Measurements from ENCODE around the gene TNFAIP8L2. TPM values are rescaled to one million over a fixed set of nuclear protein-coding genes. Genes with fewer than 3 reads are reported as not detected.

TNFAIP8L2 gene
- total RNA-seq, 4 donors from 2014 or later, result 1.0 to 27.1 (median 3.1) TPM

Other genes with a start within 250 kb of the TNFAIP8L2 start
- 10 to 100 TPM; 21.8 to 63.2 (median 54.4) TPM for gene SETDB1, start 230.3 kb upstream of the TNFAIP8L2 start, total RNA-seq
- 100 to 1,000 TPM in 3 of 4 donors, 10 to 100 TPM in 1; 74.9 to 191 (median 147) TPM for gene CERS2, start 181.8 kb upstream of the TNFAIP8L2 start, total RNA-seq
- gene ANXA9, start 174.4 kb upstream of the TNFAIP8L2 start, total RNA-seq, result 10 to 100 TPM in 1 of 4 donors, 1 to 10 TPM in 3; 2.3 to 54.3 (median 6.2) TPM
- gene MINDY1, start 149.7 kb upstream of the TNFAIP8L2 start, total RNA-seq, result 10 to 100 TPM in 3 of 4 donors, 1 to 10 TPM in 1; 10.0 to 37.7 (median 24.6) TPM
- 10 to 100 TPM in 3 of 4 donors, 1 to 10 TPM in 1; 10.0 to 26.4 (median 20.1) TPM for gene PRUNE1, start 148.2 kb upstream of the TNFAIP8L2 start, total RNA-seq
- gene BNIPL, start 120.1 kb upstream of the TNFAIP8L2 start, total RNA-seq, result under 1 TPM in 2 of 4 donors, not detected in 2; 0.24 to 0.55 TPM
- 1 to 10 TPM in 3 of 4 donors, under 1 TPM in 1; 0.59 to 8.5 (median 3.8) TPM for gene C1orf56, start 108.9 kb upstream of the TNFAIP8L2 start, total RNA-seq
- gene CDC42SE1, start 97.0 kb upstream of the TNFAIP8L2 start, total RNA-seq, result 10 to 100 TPM; 21.5 to 80.8 (median 39.4) TPM
- 10 to 100 TPM in 1 of 4 donors, 1 to 10 TPM in 3; 1.3 to 10.6 (median 5.6) TPM for gene MLLT11, start 96.3 kb upstream of the TNFAIP8L2 start, total RNA-seq
- gene GABPB2, start 85.9 kb upstream of the TNFAIP8L2 start, total RNA-seq, result 100 to 1,000 TPM in 1 of 4 donors, 10 to 100 TPM in 2, 1 to 10 TPM in 1; 7.4 to 285 (median 21.2) TPM
- 10 to 100 TPM in 2 of 4 donors, 1 to 10 TPM in 1, under 1 TPM in 1; 0.88 to 31.3 (median 10.4) TPM for gene SEMA6C, start 10.0 kb upstream of the TNFAIP8L2 start, total RNA-seq
- 10 to 100 TPM in 2 of 4 donors, 1 to 10 TPM in 2; 6.4 to 32.9 (median 11.1) TPM for gene LYSMD1, start 9.3 kb downstream of the TNFAIP8L2 start, total RNA-seq
- gene SCNM1, start 9.5 kb downstream of the TNFAIP8L2 start, total RNA-seq, result 100 to 1,000 TPM in 1 of 4 donors, 10 to 100 TPM in 2, 1 to 10 TPM in 1; 3.2 to 186 (median 21.3) TPM
- under 1 TPM in 1 of 4 donors, not detected in 3; 0.26 TPM for gene TMOD4, start 19.3 kb downstream of the TNFAIP8L2 start, total RNA-seq
- 10 to 100 TPM; 22.3 to 53.5 (median 32.7) TPM for gene VPS72, start 33.5 kb downstream of the TNFAIP8L2 start, total RNA-seq
- 100 to 1,000 TPM in 2 of 4 donors, 10 to 100 TPM in 2; 66.8 to 240 (median 92.6) TPM for gene PIP5K1A, start 41.9 kb downstream of the TNFAIP8L2 start, total RNA-seq
- 100 to 1,000 TPM in 1 of 4 donors, 10 to 100 TPM in 3; 73.5 to 114 (median 89.1) TPM for gene PSMD4, start 98.1 kb downstream of the TNFAIP8L2 start, total RNA-seq
- gene ZNF687, start 125.7 kb downstream of the TNFAIP8L2 start, total RNA-seq, result 10 to 100 TPM in 2 of 4 donors, 1 to 10 TPM in 2; 6.4 to 31.9 (median 10.9) TPM
- gene PI4KB, start 170.8 kb downstream of the TNFAIP8L2 start, total RNA-seq, result 100 to 1,000 TPM in 1 of 4 donors, 10 to 100 TPM in 3; 15.9 to 155 (median 44.1) TPM
- gene RFX5, start 190.6 kb downstream of the TNFAIP8L2 start, total RNA-seq, result 10 to 100 TPM; 22.9 to 66.4 (median 34.1) TPM
- gene SELENBP1, start 216.1 kb downstream of the TNFAIP8L2 start, total RNA-seq, result 100 to 1,000 TPM in 1 of 4 donors, 10 to 100 TPM in 3; 38.2 to 108 (median 61.6) TPM
- gene PSMB4, start 242.9 kb downstream of the TNFAIP8L2 start, total RNA-seq, result 100 to 1,000 TPM; 192 to 336 (median 244) TPM

All from uterus (tissue), 4 donors.